Hematopoietic multipotent progenitor cell treated with erythropoietin and hydrocortisone succinate and interleukin-3 and kit ligand, for 4 days (in vitro differentiated cells): ENCODE data around the gene SLC9A1.

Experiments used
- DNase-seq: peaks from one replicate; pipeline ENCODE4 v3.0.0-alpha.2; 2015

Gene SLC9A1

DNA sequence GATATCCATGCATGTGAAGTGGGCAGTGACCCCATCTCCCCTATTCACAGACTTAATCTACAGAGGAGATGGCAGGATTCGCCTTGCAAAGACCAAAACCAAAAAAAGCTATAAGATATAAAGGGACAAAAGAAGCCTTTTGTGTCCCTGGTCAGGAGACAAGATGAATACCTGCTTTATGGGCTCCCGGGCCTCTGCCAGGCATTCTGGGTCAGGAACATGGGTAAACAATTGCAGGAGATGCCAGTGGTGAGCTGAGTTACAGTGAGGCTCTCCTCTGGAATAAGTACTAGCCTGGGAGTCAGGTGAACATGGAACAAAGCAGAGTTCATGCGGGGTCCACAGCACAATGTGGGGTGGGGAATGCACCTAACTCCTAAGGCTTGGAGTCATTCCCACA lies 4.7 kb downstream of the SLC9A1 start:
- no peak for DNase-seq

DNA sequence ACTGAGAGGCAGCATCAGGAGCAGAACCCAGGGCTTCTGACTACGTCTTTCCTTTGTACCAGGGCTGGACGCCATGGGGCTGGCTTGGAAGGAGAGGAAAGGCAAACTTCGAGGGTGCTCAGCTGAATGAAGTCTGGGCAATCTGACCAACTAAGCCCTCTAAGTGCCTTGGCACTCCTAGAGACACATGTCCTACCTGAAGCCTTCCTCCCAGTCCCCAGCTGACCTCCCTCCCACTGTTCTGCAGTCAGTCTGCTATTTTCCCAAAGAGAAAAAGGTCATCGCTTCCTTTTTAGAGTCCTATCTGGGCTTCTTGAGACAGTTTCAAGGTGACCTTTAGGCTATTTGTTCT lies 5.2 kb downstream of the SLC9A1 start:
- no peak for DNase-seq

DNA sequence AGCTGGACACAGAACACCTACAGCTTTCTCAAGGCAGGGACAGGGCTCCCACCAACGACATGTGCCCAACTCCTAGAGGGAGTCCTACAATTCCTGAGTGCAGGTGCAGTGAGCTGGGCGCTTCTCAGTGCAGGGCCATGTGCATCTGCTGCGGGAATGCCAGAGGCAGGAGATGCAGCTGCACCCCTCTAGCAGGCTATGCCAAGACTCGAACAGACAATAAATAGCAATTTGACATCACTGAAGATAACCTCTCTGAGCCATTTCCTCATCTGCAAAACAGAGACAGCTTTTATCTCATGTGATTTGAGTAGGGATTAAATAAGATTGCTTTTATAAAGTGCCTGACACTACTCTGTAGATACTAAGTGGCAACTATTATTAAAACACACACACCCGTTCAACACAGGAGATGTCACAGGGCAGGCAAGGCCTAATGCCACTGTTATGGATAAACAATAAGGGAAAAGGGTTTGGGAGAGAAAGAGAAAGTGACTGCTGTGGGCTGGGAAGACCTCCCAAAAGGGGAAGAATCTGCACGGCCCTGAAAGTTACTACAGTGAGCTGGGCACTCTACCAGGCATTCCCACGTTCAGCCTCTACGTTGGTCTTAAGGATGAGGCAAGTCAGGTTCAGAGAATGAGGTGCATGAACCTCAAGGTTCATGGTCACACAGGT lies 5.7 kb downstream of the SLC9A1 start:
- no peak for DNase-seq

DNA sequence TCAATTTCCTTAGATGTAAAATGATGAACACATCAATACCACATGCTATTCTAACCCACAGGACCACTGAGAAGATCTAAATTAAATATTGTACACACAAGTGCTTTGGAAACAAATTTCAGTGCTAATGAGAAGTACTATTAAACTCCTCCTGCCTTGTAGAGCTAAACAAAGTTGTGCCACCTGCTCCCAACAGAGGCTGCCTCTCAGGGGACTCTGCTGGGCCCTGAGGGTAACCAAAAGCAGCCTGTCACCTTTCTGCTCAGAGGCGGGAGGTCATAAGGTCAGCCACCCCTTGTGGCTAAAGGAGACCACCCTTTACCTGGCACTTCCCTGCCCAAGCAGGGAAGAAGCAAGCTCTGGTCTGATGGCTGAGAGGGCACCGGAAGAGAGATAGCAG lies 6.3 kb downstream of the SLC9A1 start:
- no peak for DNase-seq

DNA sequence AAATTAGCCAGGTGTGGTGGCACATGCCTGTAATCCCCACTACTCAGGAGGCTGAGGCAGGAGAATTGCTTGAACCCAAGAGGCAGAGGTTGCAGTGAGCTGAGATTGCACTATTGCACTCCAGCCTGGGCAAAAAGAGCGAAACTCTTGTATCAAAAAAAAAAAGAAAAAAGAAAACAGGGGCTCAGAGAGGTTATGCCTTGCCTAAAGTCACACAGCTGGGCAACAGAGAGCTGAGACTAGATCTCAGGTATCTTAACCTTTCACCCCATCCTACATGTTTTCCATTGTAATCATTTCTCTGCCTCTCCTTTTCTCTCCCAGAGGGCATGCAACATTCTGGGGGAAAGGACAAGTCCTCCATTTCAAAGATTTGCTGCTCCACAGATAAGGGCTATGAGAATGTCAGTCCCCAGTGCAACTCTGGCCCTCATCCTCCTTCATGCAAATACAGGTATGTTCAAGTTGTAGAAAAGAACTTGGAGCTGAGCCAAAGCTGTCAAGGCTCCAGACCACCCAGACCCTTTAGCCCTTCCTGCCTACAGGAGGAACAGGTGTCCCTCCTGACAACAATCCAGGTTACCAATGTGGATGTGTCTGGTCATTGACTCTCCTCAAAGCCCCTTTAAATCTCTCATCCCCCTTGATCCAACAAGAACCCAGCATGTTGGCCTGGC lies 6.9 kb downstream of the SLC9A1 start:
- DNase-seq, result no peak

DNA sequence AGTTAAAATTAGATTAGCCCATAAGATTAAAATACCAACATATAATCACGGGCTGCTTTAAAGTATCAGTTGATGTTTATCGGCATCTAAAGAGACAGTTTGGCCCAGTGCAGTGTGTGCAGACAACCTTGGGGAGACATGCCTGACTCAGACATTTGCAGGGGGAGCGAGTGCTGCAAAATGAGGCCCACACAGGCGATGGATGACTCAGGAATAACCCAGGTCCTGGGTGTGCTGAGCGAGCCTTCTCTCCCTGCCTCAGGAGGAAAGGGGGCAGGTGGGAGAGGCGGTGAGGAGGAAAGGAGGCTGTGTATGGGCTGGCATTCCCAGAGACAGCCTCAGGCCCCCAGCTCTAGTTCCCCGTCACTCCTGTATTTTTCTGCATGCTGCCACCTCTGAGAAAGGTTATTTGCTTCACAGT lies 9.0 kb downstream of the SLC9A1 start:
- DNase-seq, result no peak

DNA sequence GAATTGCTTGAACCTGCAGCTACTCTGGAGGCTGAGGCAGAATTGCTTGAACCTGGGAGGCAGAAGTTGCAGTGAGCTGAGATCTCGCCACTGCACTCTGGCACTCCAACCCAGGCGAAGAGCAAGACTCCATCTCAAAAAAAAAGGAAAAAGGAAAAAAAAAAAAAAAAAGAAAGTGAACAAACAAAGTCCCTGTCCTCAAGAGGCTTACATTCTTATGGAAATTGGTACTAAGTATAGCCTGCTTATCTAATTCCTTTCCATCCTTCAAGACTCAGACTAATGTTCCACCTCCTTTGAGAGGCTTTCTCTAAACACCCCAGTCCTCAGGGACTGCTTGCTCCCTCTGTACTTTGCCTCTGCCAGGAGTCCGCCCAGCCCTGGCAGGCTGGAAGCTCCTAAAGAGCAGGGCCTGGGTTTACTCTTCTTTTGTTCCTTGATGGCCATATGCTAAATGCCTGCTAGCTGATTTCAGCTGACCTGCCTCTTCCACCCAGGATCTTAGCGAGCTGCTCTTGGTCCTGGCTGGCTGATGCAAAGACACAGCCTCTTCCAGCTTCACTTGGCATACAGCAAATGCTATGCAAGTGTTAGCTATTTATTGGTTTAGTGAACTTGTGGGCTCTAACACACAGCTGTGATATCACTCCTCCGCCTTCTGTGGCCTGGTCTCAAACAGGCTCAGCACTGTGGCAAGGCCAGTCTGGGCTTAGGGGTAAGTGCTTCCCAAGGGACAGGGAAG lies 9.8 kb downstream of the SLC9A1 start:
- DNase-seq, result no peak

DNA sequence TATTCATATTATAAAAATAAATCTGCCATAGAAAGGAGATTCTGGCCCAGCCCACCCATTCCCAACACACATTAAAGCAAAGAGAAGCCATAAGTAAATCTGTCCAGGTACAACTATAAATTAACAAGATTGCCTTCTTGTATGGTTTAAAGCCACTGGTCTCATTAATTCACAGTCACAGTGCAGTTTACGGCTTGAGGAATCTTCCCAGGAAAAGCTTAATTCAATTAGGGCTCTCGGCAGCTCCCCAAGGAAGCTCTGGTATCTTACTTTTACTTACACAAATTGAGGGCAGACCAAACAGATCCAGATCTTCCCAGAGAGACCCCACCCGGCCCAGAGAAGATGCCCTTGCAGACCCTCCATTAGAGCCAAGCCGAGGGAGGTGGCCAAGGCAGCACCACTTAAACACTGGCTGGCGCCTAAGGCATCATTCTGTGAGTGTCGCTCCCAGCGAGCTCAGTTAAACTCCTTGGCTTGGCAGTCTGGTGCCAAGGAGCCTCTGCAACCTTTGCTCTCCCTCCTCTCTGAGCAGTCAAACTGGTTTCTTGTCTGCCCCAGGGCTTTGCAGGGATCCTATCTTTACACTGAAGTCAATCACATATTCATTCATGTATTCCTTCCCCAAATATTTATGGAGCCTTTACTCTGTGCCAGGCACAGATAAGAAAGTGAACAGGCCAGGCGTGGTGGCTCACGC lies 10.7 kb downstream of the SLC9A1 start:
- DNase-seq, result no peak

DNA sequence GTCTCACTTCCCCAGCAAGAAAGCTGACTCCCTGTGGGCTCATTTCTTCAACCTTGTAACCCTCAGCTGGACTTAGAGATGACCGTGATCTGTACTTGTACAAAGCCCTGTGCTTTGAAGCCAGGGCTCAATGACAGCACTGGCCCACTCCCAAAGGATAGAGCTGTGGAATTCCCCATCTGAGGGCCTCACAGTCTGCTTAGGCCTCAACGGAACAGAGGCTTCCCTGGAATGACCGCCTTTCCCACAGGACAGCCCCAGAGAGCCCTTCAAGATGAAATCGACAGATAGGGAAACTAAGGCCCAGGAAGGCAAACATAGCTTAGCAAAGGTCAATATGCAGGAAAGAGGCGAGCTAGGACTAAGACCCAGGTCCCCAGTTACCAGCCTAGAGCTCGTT lies 11.5 kb downstream of the SLC9A1 start:
- DNase-seq, result no peak

DNA sequence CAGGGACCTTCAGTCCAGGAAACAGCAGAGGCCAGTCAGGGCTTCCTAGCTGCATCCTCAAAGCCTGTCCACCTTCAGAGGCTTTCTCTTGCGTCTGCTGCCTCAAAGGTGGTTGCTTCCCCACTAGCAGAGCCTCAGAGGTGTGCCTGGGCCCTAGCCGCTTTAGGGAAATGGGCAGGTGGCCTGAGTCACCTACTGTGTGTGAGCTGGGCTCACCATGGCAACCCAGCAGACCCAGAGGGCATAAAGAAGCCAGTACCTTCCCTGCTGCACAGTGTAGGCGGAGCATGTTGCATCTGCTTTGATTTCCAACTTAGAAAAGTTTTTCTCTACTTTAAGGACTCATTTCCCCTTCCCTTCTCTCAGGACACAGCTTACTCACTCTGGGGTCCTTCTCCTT lies 12.5 kb downstream of the SLC9A1 start:
- no peak for DNase-seq

DNA sequence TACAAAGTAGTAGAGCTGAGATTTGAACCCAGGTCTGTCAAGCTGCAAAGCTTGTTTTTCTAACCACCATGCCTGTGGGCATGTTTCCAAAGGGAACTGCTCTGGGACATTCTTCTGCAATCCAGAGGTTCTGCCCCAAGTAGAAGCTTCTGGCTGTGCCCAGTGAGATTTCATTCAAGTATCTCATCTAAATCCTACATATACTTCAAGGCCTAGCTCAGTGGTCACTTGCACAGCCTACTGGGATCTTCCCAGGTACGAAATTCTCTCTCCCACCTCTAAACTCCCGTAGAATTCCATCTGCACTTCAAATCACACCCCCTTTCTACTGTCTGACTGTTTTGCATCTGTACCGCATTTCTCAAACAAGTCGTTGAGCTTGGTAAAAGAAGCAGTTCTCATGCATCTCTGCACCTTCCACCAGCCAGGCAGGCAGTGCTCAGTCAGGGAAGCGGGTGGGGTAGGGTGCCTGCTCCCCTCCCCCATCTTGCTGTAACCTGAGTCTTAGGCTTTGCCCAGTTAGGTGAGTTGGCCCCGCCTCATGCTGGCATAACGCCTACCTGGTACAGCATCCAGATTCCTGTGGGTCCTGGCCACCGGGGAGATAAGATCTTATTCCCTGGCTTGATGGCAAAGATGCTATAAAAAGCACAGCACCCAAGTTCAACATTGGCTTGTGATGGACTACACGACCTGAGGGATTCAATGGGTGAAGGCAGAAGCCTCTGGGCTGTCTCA lies 13.5 kb downstream of the SLC9A1 start:
- no peak for DNase-seq

DNA sequence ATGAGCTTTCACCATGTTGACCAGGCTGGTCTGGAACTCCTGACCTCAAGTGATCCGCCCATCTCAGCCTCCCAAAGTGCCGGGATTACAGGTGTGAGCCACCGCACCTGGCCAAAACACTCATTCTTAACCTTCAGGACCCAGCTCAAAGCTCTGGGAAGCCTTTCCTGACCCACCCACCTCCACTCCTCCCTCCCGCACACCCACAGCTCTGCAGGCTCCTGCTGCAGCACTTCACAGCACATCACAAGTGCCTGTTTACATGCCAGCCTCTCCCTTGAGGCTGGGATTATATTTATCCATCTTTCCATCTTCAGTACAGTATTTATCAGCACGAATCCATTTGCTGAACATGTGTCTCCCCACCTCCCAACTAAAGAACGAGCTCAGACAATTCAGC lies 14.9 kb downstream of the SLC9A1 start:
- DNase-seq, result no peak

DNA sequence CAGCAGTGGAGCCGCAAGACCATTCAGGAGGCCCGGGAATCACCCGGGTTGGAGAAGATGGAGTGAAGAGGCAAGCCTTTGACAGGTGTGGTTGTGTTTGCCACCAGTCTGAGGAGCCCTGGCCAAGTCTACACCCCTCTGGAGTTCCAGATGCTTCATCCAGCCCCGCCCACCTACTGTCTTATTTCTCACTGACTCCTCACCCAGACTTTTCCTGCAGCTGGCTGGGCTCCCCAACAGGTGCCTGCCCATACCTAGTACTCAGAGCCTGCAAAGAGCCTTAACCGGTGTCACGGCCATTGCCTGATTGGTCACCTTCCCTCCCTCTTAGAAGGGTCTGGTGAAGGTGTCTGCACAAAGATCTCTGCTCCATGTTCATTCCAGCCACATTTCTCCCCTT lies 16.0 kb downstream of the SLC9A1 start:
- DNase-seq, result no peak

DNA sequence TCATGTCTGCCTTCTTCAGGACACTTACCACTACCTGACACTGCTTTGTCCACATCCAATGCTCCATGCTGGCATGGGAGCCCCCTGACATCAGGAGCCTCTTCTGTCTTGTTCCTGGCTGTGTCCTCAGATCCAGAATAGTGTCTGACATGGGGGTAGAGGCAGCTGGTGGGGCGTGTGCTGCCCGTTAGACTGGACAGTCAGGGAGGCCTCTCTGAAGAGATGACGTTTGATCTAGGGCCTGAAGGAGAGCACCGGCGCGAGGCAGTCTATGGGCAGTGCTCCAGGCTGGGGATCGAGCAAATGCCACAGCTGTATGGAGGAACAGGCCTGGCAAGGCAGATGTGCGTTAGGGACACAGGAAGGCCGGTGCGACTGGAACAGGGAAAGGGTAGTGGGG lies 16.6 kb downstream of the SLC9A1 start:
- DNase-seq, result no peak

DNA sequence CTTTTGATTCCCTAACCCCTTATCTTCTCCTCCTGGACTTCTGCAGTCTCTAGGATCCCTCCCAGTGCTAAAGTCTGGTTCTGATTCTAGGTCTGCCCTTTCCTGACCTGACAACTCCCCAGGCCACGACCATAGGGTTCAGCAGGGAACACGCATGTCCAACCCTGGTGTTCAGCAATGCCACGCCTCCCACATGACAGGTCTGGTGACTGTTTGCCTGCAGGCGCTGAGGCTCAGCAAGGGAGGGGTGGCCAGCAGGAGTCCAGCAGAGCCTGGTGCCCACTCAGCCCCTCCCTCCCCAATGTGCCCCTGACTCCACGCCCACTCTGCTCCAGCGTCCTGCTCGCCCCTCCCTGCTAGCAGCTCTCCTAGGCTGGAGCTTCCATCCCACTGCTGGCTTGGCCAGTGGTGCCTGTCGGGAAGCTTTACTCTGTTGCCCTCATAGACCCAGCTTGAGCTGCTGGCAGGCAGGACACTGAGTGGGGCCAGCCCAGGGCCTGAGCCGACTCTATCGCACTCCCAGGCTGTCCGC lies 17.3 kb downstream of the SLC9A1 start:
- DNase-seq, result peak; percentile 51

DNA sequence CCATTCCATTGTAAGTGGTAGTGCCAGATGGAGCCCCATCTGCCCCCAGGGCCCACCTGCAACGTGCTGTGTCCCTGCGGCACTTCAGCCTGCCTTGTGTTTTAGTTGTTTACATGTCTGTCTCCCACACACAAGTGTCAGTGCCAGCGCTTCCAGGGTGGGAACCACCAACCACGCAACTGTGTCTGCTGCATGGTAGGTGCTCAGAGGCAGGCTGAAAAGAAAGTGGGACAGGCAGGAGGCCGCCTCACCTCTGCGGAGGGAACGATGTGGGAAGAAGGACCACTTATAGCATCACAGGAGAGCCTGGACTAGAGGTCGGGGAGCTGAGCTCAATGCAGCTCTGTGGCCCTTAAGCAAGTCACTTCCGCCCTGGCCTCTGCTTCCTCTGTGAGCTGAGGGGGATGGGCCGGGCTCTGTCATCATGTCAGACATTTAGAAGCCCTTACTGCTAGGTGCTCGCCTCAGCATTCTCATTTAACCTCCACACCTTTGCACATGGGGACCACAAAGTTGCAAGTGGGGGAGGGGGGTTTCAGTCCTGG lies 17.9 kb downstream of the SLC9A1 start:
- DNase-seq, result peak; percentile 91

DNA sequence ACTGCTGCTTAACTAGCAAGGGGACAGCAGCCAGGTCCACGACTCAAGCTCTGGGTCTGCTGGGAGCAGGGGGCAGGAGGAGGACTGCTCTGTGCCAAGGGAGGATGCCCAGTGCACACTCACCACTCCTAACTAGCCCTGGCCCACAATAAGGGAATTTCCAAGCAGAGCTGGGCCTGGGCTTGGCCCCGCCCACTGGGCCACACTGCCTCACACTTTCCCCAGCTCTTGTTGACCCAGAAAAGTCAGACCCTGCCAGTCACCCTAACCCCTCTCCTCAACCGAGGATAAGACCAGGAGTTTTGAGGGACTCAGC lies 18.7 kb downstream of the SLC9A1 start:
- DNase-seq, result no peak

DNA sequence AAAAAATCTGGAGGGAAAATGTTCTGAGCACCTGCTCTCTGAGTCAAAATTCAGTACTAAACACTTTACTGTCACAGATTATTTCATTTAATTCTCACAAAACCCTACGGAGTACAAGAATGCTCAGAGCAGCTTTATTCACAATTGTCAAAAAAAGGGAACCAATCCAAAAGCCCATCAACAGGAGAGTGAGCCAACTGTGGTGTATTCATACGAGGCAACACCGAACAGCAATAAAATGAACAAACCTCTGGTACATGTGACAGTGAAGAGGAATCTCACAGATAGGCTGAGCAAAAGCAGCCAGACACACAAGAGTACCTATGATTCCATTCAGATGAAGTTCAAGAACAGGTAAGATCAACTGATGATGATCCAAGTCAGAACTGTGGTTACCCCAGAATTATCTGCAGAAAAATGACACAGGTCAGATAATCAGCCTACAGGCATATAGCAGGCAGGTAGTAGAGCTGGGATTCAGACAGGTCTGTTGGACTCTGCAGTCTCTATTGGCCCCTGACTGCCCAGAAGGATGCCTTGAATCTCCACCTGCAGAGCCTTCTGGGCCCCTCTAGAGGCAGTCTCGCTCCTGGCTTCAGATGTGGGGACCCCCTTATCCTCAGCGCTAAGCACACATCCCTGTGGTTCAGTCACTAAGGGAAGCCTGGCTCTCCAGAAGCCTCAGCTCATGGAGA lies 19.2 kb downstream of the SLC9A1 start:
- DNase-seq, result peak; percentile 48

DNA sequence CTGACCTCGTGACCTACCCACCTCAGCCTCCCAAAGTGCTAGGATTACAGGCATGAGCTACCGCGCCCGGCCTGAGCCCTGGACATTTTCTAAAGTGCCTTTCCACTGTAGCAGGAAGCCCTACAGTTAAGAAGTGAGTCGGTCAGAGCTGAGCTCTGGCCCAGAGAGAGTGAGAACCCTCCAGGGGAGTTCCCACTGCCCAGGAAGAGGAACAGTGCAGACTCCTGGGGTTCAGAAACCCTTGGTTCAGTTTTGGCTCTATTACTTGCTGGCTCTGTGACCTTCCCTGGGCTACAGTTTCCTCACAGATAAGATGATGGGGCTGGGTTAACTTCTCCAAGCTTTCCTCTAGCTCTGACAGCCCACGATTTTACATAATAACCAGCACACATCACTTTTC lies 20.9 kb downstream of the SLC9A1 start:
- DNase-seq, result peak; percentile 59

DNA sequence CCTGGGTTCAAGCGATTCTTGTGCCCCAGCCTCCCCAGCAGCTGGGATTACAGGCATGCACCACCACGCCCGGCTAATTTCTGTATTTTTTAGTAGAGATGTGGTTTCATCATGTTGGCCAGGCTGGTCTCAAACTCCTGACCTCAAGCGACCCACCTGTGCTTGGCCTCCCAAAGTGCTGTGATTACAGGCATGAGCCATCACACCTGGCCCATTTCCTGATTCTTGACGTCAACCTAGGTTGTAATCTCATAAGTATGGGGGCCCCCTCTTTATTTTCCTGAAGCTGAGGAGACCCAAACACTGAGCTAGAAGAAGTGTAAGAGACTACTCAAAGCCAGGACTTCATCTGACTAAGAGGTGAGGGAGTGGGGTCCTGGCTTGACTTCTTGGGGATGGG lies 21.8 kb downstream of the SLC9A1 start:
- DNase-seq, result no peak

DNA sequence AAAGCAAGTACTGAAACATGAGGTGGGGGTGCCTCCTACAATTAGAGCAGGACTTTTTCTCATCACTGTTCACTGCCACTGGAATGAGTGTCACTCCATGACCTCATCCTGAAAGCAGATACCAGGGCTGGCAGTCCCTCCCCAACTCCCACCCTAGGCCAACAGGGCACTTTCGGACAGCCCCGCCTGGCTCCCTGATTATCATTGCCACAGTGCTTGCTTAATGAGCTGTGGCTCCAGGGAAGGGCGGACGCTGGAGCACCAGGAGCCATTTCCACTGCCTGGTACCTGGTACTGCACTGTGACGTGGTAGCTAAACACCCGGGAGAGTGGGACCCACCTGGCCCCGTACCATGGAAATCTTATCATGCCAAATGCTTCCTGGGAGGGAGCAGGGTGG lies 22.3 kb downstream of the SLC9A1 start:
- DNase-seq, result no peak

DNA sequence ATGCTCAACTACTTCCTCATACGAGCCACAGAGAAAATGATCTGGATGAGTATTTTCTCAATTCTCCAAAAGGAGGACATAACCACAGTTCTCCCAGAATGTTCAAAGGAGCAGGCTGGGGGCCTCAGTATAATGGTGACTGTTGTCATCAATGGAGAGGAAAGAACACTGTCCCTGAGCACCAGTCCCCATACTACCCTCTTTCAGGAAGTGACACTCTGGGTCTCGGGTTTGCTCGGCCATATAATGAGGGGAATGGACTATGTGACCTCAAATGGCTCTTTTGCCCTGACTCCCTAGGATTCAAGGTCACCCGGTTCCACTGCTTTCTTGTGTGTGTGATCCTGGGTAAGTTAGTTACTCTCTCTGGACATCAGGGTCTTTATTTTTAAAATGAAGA lies 22.8 kb downstream of the SLC9A1 start:
- DNase-seq, result no peak
